Panc1 (cell line): ENCODE data around the gene ZDHHC7.
"Not testable (repeated sequence)": the region's sequence is repeated elsewhere in the genome, so short reads cannot be mapped to it uniquely, and the experiment has no call there.

Experiments used
- POLR2AphosphoS5 ChIP-seq: IDR thresholded peaks from 2 replicates; pipeline ENCODE4 v1.6.1; 2012; ENCODE audit warnings: mild to moderate bottlenecking, low read depth, low read length, moderate library complexity
- REST ChIP-seq, 2 experiments: IDR thresholded peaks; 2 replicates each; pipeline ENCODE4 v1.6.1; 2011 to 2012; ENCODE audit warnings: low read depth in 2 of 2, control low read depth in 1 of 2, low read length in 1 of 2, mild to moderate bottlenecking in 1 of 2, moderate library complexity in 1 of 2; ENCODE audit not compliant: insufficient read depth in 1 of 2
- SIN3A ChIP-seq: IDR thresholded peaks from 2 replicates; pipeline ENCODE4 v1.6.1; 2012; ENCODE audit warnings: low read depth, mild to moderate bottlenecking, low read length, moderate library complexity, borderline replicate concordance; ENCODE audit not compliant: insufficient read depth
- TCF7L2 ChIP-seq: IDR thresholded peaks from 2 replicates; pipeline ENCODE4 v1.6.1; 2011; ENCODE audit warnings: mild to moderate bottlenecking, low read depth, low read length, inconsistent platforms
- TF ChIP-seq, protein P1 (sequence below): fragments of 450-650 bp; IDR thresholded peaks from 2 replicates; pipeline ENCODE4 v1.5.1; 2017; ENCODE audit warnings: mild to moderate bottlenecking

DNA sequence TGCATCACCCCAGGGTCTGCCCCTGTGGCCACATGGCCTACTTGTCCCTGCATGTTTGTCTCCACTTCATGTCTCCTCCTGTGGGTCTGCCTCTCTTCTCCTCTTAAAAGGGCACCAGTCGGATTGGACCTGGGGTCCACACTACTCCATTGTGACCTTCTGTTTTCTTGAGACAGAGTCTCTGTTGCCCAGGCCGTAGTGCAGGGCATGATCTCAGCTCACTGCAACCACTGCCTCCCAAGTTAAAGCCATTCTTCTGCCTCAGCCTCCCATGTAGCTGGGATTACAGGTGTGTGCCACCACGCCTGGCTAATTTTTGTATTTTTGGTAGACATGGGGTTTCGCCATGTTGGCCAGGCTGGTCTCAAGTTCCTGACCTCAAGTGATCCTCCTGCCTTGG lies 20.9 kb upstream of the ZDHHC7 start:
- TF ChIP-seq, protein P1, sequence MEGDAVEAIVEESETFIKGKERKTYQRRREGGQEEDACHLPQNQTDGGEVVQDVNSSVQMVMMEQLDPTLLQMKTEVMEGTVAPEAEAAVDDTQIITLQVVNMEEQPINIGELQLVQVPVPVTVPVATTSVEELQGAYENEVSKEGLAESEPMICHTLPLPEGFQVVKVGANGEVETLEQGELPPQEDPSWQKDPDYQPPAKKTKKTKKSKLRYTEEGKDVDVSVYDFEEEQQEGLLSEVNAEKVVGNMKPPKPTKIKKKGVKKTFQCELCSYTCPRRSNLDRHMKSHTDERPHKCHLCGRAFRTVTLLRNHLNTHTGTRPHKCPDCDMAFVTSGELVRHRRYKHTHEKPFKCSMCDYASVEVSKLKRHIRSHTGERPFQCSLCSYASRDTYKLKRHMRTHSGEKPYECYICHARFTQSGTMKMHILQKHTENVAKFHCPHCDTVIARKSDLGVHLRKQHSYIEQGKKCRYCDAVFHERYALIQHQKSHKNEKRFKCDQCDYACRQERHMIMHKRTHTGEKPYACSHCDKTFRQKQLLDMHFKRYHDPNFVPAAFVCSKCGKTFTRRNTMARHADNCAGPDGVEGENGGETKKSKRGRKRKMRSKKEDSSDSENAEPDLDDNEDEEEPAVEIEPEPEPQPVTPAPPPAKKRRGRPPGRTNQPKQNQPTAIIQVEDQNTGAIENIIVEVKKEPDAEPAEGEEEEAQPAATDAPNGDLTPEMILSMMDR: not testable (repeated sequence)
- TF ChIP-seq REST (IDR thresholded peaks at IDR 0.05; ENCODE audit: insufficient read depth in 1 of 2, low read depth in 2 of 2, low read length in 1 of 2); POLR2AphosphoS5; TCF7L2; SIN3A: not testable (repeated sequence)
